GM23248 (cell line): ENCODE data around the gene MAP2K5. TPM values are rescaled to one million over a fixed set of nuclear protein-coding genes. Genes with fewer than 3 reads are reported as not detected.

Source experiments
- DNase-seq: peaks from one replicate; pipeline ENCODE4 v3.0.0-alpha.2; 2015
- H2AFZ ChIP-seq: fragments of 200-600 bp; sonication (generic); 2 replicates; pipeline ENCODE4 v1.6.1; 2016; ENCODE audit warnings: antibody characterized with exemption
- H3F3A ChIP-seq: fragments of 200-600 bp; sonication (generic); 2 replicates; pipeline ENCODE4 v1.6.1; 2016; ENCODE audit warnings: mild to moderate bottlenecking, antibody characterized with exemption, mixed run types; ENCODE audit not compliant: insufficient read depth
- H3K27ac ChIP-seq: fragments of 200-600 bp; sonication (generic); 2 replicates; pipeline ENCODE4 v1.5.1; 2016; ENCODE audit warnings: mild to moderate bottlenecking
- H3K27me3 ChIP-seq: fragments of 200-600 bp; sonication (generic); replicated peaks from 2 replicates; pipeline ENCODE4 v1.6.1; 2016; ENCODE audit warnings: mild to moderate bottlenecking; ENCODE audit not compliant: insufficient read depth
- H3K36me3 ChIP-seq: fragments of 200-600 bp; sonication (generic); 2 replicates; pipeline ENCODE4 v1.6.1; 2016; ENCODE audit warnings: low read depth, mild to moderate bottlenecking
- H3K4me1 ChIP-seq: fragments of 200-600 bp; sonication (generic); 2 replicates; pipeline ENCODE4 v1.6.1; 2016; ENCODE audit warnings: mild to moderate bottlenecking; ENCODE audit not compliant: insufficient read depth
- H3K4me2 ChIP-seq: fragments of 200-600 bp; sonication (generic); one replicate; pipeline ENCODE4 v1.6.1; 2016; ENCODE audit warnings: mild to moderate bottlenecking; ENCODE audit not compliant: unreplicated experiment
- H3K4me3 ChIP-seq: fragments of 200-600 bp; sonication (generic); 2 replicates; pipeline ENCODE4 v1.5.1; 2016; ENCODE audit warnings: mild to moderate bottlenecking
- H3K79me2 ChIP-seq: fragments of 200-600 bp; sonication (generic); 2 replicates; pipeline ENCODE4 v1.6.1; 2016; ENCODE audit warnings: mild to moderate bottlenecking; ENCODE audit not compliant: insufficient read depth
- H3K9ac ChIP-seq: fragments of 200-600 bp; sonication (generic); 2 replicates; pipeline ENCODE4 v1.6.1; 2016; ENCODE audit warnings: mild to moderate bottlenecking
- H3K9me2 ChIP-seq: fragments of 200-600 bp; sonication (generic); 2 replicates; pipeline ENCODE4 v1.6.1; 2016; ENCODE audit warnings: mixed run types, mild to moderate bottlenecking, moderate library complexity; ENCODE audit not compliant: insufficient read depth
- H3K9me3 ChIP-seq: fragments of 200-600 bp; sonication (generic); one replicate; pipeline ENCODE4 v1.6.1; 2017; ENCODE audit warnings: low read depth
- H4K20me1 ChIP-seq: fragments of 200-600 bp; sonication (generic); 2 replicates; pipeline ENCODE4 v1.6.0; 2016; ENCODE audit not compliant: insufficient read depth
- EZH2 ChIP-seq: fragments of 200-600 bp; sonication (generic); IDR thresholded peaks from 2 replicates; pipeline ENCODE4 v1.6.1; 2018; ENCODE audit warnings: antibody characterized with exemption, mild to moderate bottlenecking; ENCODE audit not compliant: insufficient read depth, poor library complexity, severe bottlenecking
- EZH2phosphoT487 ChIP-seq: fragments of 200-600 bp; sonication (generic); IDR thresholded peaks from 2 replicates; pipeline ENCODE4 v1.6.1; 2018; ENCODE audit warnings: antibody characterized with exemption, moderate library complexity, mild to moderate bottlenecking, low read depth; ENCODE audit not compliant: insufficient read depth
- WGBS, 2 experiments: methylation state at CpG; one replicate each; pipeline ENCODE4 v1.1.6; 2015 to 2017; ENCODE audit warnings: low lambda C conversion rate in 2 of 2, low coverage in 1 of 2; ENCODE audit errors: missing lambda C conversion rate in 2 of 2; 5-methylcytosine and 5-hydroxymethylcytosine counted together
- in situ Hi-C: fragments of 300-500 bp; cut with MboI; formaldehyde crosslinking; loops from 2 replicates; pipeline ENCODE4 v1.15.0; 2020
- polyA plus RNA-seq: library from polyadenylated mRNA; unstranded; fragments of >200 nt; fragmentation: Nextera tagmentation; extraction: Ambion mirVana; gene quantifications from 2 replicates; pipeline ENCODE4 v1.2.1, GENCODE V29; 2016
- total RNA-seq: library from RNA; depleted of rRNA; stranded (reverse); fragments of >200 nt; shearing (Covaris generic); gene quantifications from 2 replicates; pipeline ENCODE4 v1.2.3, GENCODE V29; 2014

MAP2K5 gene
- total and polyA plus RNA-seq, 2 experiments from 2014 or later, result 2.8 to 15.0 TPM

DNA sequence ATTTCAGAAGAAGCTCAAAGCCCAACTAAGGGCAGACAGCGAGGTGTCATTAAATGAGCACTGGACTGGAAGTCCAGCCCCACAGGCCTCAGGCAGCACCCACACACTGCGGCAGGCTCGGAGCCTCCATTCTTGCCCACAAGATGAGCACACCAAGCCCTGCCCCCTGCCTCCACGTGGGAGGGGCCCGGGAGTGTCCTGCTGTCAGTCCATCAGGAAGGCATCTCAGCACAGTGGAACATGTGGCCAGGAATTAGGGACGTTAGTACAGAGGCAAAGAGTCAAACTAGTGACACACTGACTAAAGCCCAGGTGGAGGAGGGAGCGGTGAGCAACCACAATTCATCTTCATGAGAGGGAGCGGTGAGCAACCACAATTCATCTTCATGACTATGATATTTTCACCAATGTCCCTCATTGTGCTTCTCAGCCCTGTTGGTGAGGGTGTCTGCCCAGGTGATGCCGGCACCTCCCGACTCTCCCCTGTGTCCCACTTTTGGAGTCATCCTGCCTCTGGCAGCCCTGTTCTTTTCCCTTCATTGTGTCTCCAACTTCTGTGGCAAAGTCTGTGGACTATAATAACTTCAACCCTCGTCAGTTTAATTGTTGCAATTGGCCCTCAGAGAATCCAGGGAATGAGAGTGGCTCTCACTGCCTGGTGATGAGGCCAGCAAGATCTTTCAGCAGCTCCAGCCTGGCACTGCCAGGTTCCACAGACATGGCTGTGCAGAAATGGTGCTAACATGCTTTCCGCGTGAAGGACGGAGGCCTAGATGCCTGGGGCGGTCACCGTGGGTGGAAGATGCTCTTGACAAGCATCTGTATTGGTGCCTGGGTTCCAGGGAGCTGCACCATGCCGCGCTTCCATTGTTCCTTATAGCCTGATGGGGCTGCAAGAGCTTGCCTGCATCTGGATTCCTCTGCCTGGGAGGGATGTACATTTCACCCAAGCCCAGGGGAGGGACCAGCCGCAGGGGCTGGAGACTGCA is 259.7 kb downstream of the MAP2K5 start:
- Histone ChIP-seq H3K9me2 (no peaks in the 10 kb centered on the region), H3K9ac (no peak overlapping the region), H3K36me3 (no peaks in the 10 kb centered on the region), H3K4me3 (no peak overlapping the region), H3K27ac (no peak overlapping the region), H3K79me2 (no peaks in the 10 kb centered on the region), H4K20me1 (no peaks in the 10 kb centered on the region), H3K27me3 (no peaks in the 10 kb centered on the region), H2AFZ (no peak overlapping the region), H3K4me1 (no peaks in the 10 kb centered on the region), H3K9me3 (no peaks in the 10 kb centered on the region), H3F3A (no peaks in the 10 kb centered on the region), H3K4me2 (no peak overlapping the region)
- in situ Hi-C loops, result no loop called here
- 93 to 94% methylated on average over 19 of the region's 19 CpGs for WGBS, 2 experiments
- no peak for TF ChIP-seq EZH2phosphoT487
- TF ChIP-seq EZH2, result no peak
- no peak for DNase-seq

DNA sequence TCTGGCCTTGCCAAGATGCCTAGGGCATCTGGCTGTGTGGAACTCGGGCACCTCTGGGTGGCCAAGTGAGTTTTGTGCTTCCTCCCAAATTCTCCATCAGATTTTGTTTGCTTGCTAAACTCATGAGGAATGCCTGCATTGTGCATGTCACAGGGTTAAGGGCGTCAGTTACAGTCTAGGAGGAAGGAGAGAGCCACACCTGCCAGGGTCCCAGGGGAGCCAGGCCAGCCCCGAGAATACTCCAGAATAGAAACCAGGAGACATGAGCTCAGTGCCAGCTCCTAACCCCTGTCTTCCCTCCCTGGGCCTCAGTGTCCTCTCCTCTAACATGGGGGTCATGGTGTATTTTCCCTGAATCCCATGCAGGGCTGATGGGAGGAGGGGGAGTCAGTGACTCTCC is 260.8 kb downstream of the MAP2K5 start:
- no peak for DNase-seq
- no peaks in the 10 kb centered on the region for H4K20me1 ChIP-seq
- no peaks in the 10 kb centered on the region for H3K27me3 ChIP-seq
- no peaks in the 10 kb centered on the region for H3K9me2 ChIP-seq
- H3K9me3 ChIP-seq, result no peaks in the 10 kb centered on the region
- H2AFZ ChIP-seq, result no peak overlapping the region
- H3K4me3 ChIP-seq, result no peak overlapping the region
- H3K36me3 ChIP-seq, result no peaks in the 10 kb centered on the region
- H3K9ac ChIP-seq, result no peak overlapping the region
- H3K4me1 ChIP-seq, result no peaks in the 10 kb centered on the region
- no peaks in the 10 kb centered on the region for H3K79me2 ChIP-seq
- H3F3A ChIP-seq, result no peaks in the 10 kb centered on the region
- TF ChIP-seq EZH2phosphoT487, result no peak
- no peak for TF ChIP-seq EZH2
- WGBS, 2 experiments, result 68 to 81% methylated on average over 3 of the region's 3 CpGs
- no peak overlapping the region for H3K4me2 ChIP-seq
- no peak overlapping the region for H3K27ac ChIP-seq
- in situ Hi-C loops, result no loop called here

DNA sequence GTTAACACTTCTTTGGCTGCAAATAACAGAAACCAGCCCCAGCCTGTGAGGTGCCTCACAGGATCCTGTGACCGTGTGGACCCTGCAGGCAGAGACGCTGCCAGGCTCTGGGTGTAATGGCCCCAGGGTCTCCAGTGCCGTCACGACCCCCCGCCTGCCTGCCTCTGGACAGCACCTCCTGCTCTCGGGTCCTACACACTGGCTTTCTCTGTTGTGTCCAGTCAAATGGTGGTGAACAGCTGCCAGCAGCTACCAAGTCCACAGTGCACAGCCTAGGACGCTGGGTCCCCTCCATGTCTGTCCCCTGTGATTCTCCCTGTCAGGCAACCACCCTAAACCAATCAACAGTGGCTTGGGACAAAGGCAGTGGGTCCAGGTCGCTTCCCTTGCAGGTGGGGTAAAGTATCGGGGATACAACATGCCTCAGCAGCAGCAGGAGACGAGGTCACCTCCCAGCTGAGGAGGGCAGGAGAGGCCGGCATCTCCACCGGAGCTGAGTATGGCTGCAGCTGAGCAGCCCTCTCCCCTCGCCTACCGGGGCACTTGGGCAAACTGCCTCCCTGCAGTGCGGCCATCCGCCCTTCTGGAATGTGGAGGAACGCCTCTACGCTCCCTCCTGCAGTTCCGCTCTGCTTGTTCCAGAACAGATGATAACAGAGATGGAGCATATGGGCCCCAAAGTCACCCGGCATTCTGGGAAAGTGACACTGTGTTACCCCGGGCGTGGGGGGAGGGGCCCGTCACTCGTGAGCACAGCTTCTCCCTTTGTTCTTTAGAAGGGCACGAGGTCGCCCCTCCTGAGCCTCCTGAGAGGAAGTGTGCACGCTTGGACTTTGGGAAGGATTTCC is 261.7 kb downstream of the MAP2K5 start:
- Histone ChIP-seq H3F3A (no peaks in the 10 kb centered on the region), H3K79me2 (no peaks in the 10 kb centered on the region), H3K9ac (no peak overlapping the region), H3K9me3 (no peaks in the 10 kb centered on the region), H3K4me3 (no peak overlapping the region), H4K20me1 (no peaks in the 10 kb centered on the region), H3K9me2 (no peaks in the 10 kb centered on the region), H3K27me3 (no peaks in the 10 kb centered on the region), H3K4me1 (no peaks in the 10 kb centered on the region), H2AFZ (no peak overlapping the region), H3K27ac (no peak overlapping the region), H3K4me2 (no peak overlapping the region), H3K36me3 (no peaks in the 10 kb centered on the region)
- TF ChIP-seq EZH2phosphoT487 (no peak), EZH2 (no peak)
- in situ Hi-C loops, result no loop called here
- no peak for DNase-seq
- 78% methylated on average over 27 of the region's 27 CpGs for WGBS, 2 experiments

DNA sequence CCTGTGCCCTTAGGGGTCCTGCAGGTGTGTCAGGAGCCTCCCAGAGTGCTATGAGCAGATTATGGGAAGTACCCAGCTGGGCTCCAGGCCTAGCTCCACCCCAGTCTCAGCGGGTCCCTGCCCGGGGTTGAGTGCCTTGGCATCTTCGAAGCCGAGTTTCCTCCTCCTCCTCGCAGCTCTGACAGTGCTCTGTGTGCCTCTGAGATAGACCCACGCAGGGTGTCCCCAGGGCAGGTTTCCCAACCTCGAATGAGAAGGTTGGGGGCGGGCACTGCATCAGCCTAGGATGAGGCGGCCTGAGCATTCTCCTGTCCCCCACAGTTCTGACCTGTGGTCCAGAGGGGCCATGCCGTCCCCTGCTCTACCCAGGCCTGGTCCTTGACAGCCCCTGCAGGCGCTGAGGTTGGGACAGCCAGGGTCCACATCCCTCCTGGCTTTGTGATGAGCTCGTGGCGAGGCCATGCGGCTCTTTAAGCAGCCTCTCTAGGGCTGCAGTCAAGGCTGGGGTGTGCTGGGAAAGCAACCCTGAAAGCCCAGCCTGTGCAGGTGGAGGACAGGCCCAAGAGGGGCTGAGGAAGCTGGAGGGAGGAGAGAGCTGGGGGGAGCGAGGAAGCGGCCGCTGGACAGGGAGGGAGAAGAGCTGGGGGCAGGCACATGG is 262.6 kb downstream of the MAP2K5 start:
- no peak for TF ChIP-seq EZH2
- TF ChIP-seq EZH2phosphoT487, result no peak
- Histone ChIP-seq H3K4me2 (no peak overlapping the region), H3K9ac (no peak overlapping the region), H3K9me3 (no peaks in the 10 kb centered on the region), H3K36me3 (no peaks in the 10 kb centered on the region), H4K20me1 (no peaks in the 10 kb centered on the region), H3K27me3 (no peaks in the 10 kb centered on the region), H3K9me2 (no peaks in the 10 kb centered on the region), H3K27ac (no peak overlapping the region), H3K79me2 (no peaks in the 10 kb centered on the region), H3K4me1 (no peaks in the 10 kb centered on the region), H3K4me3 (no peak overlapping the region), H3F3A (no peaks in the 10 kb centered on the region), H2AFZ (no peak overlapping the region)
- in situ Hi-C loops, result no loop called here
- 80 to 83% methylated on average over 16 to 17 of the region's 17 CpGs for WGBS, 2 experiments
- DNase-seq, result no peak
